ENCODE data around the gene RNF144A.

RNF144A gene

GRCh38 chr2:6948677-6949351, 31.6 kb downstream of the RNF144A start:
- no peak for DNase-seq

- no peak for DNase-seq
Observed at GRCh38 chr2:6951046-6951445, 33.8 kb downstream of the RNF144A start.

GRCh38 chr2:6952101-6952500, 34.9 kb downstream of the RNF144A start:
- no peak for DNase-seq

GRCh38 chr2:6954586-6954985, 37.4 kb downstream of the RNF144A start:
- no peak for DNase-seq

GRCh38 chr2:6955511-6956136, 38.4 kb downstream of the RNF144A start:
- DNase-seq: no peak

GRCh38 chr2:6956566-6956965, 39.4 kb downstream of the RNF144A start:
- DNase-seq: no peak

GRCh38 chr2:6957031-6957714, 40.0 kb downstream of the RNF144A start:
- no peak for DNase-seq

GRCh38 chr2:6957910-6958615, 40.9 kb downstream of the RNF144A start:
- no peak for DNase-seq

- no peak for DNase-seq
Observed at GRCh38 chr2:6958616-6959235, 41.5 kb downstream of the RNF144A start.

GRCh38 chr2:6959751-6960150, 42.5 kb downstream of the RNF144A start:
- DNase-seq: no peak

GRCh38 chr2:6960659-6961058, 43.4 kb downstream of the RNF144A start:
- no peak for DNase-seq

GRCh38 chr2:6963727-6964126, 46.5 kb downstream of the RNF144A start:
- no peak for DNase-seq

- DNase-seq: no peak
Observed at GRCh38 chr2:6965071-6965795, 48.0 kb downstream of the RNF144A start.

GRCh38 chr2:6966446-6966940, 49.3 kb downstream of the RNF144A start:
- no peak for DNase-seq

- no peak for DNase-seq
Observed at GRCh38 chr2:6967301-6967700, 50.1 kb downstream of the RNF144A start.

- DNase-seq: no peak
Observed at GRCh38 chr2:6968319-6969100, 51.3 kb downstream of the RNF144A start.

GRCh38 chr2:6970551-6970950, 53.3 kb downstream of the RNF144A start:
- no peak for DNase-seq

- DNase-seq: no peak
Observed at GRCh38 chr2:6970976-6971480, 53.8 kb downstream of the RNF144A start.

- DNase-seq: no peak
Observed at GRCh38 chr2:6971502-6971901, 54.3 kb downstream of the RNF144A start.

- no peak for DNase-seq
Observed at GRCh38 chr2:6972067-6972710, 55.0 kb downstream of the RNF144A start.

Measured in activated CD8-positive, alpha-beta memory T cell treated with anti-CD3 and anti-CD28 coated beads, Interleukin-2, amount 50 U/mL, for 4 hours (primary cell).